Measurements from ENCODE around the gene ZNF416.

- TF ChIP-seq TARDBP (IDR thresholded peaks at IDR 0.05) (no peak), HDGF (IDR thresholded peaks at IDR 0.05; ENCODE audit: borderline replicate concordance) (no peak), PKNOX1 (IDR thresholded peaks at IDR 0.05) (no peak), FOXA1 (IDR thresholded peaks at IDR 0.05) (no peak), SP1 (IDR thresholded peaks at IDR 0.05) (no peak), ELF4 (IDR thresholded peaks at IDR 0.05) (no peak), ZNF384 (IDR thresholded peaks at IDR 0.05) (no peak), FOXM1 (IDR thresholded peaks at IDR 0.05; ENCODE audit: borderline replicate concordance) (no peak), BHLHE40 (IDR thresholded peaks at IDR 0.05; ENCODE audit: borderline replicate concordance) (no peak), SUZ12 (IDR thresholded peaks at IDR 0.05) (no peak), FOXK2 (IDR thresholded peaks at IDR 0.05) (no peak), CTBP1 (IDR thresholded peaks at IDR 0.05; ENCODE audit: borderline replicate concordance) (no peak)
Measured at GRCh38 chr19:57566396-57567265, 12.1 kb downstream of the ZNF416 start.
